ACHN (cell line): ENCODE measurements around the gene HIF1AN.

Experiments
- DNase-seq: peaks from one replicate; pipeline ENCODE4 v3.0.0-alpha.2; 2015
- in situ Hi-C: cut with HindIII; loops from 2 replicates; pipeline ENCODE4 v1.10.0; 2017; ENCODE audit warnings: low sequenced_read_pairs, low pct_ligation_motif_present, low pct_unique_long_range_greater_than_20kb

HIF1AN gene

DNA sequence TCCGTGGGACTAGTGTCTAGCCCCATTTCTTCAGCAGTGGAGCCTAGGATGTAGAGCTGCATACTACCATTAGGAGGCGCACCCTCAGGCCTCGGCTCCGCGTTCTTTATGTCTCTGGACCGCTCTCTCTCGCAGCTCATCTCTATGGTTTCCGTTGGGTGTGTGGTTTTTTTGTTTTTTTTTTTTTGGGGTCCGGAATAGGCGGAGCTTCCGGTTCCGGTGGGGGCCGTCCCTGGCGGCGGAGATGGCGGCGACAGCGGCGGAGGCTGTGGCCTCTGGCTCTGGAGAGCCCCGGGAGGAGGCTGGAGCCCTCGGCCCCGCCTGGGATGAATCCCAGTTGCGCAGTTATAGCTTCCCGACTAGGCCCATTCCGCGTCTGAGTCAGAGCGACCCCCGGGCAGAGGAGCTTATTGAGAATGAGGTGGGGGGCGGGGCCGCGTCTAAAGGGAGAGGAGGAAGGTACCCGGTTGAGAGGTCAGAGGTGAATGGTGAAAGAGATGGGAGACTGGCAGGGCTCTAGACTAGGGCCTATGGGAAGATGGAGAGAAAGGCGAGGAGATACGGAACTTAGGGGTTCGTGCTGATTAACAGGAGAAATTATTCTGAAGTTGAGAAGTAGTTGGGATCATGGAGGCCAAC, at the start of gene HIF1AN:
HIF1AN (plus strand) TSS at position 229 of the 639 bp plus-strand sequence; CDS start at position 245, 16 bp downstream.
- peak; percentile 97 for DNase-seq
- in situ Hi-C loops = no loop called here

DNA sequence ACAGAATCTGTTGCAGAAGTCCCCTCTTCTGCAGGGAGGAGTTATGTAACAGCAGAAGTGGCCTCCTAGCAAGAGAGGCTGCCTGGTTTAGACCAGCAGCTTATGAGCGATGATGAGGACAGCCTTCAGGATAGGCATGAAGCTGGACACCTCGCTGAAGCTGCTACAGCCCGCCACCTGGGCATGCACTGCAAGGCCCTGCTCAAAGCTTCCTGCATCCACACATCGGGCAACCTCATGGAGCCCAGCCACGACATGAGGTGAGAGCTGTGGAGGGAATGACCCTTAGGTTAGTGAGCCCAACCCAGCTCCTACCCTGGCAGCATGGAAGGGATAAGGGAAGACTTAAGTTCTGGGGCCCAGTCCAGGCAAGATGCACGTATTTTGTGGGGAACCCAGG, 48.2 kb upstream of the HIF1AN start:
- in situ Hi-C loops = no loop called here
- no peak for DNase-seq

DNA sequence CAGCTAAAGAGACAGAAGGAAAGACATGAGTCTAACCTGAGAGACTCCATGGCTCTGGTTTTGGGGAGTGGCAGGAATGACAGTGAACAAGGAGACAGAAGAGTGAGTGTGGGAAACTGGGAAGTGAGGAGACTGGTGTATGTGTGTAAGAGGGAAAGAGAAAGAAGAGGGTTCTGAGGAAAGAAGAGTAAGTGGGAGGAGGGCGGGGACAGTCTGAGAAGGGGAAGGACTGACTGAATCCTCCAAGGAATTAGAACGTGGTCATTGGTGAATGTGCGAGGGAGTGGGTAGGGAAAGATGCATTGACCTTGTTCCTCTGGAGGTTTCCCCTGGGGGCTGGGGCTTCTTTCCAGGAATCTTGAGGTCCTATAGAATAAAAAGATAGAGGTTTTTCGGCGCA, 46.3 kb upstream of the HIF1AN start:
- in situ Hi-C loops = no loop called here
- DNase-seq = no peak

DNA sequence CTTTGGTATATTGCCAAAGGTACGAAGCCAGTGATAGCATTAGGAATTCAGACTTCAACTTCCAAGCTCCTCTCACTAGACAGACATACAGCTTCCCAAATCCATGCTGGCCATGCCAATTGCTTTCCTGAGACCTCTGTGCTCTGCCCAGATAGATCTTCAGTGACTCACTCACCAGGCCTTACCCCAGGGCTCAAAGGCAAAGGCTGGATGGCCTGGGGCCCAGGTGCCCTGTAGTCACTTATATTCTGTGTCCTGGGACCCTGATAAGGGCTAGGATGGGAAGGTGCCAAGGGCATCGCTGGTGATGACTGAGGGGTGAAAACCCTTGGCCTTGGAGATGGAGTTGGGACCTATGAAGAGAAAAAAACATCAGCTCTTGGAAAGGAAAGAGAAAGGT, 45.2 kb upstream of the HIF1AN start:
- in situ Hi-C loops = no loop called here
- DNase-seq = no peak

DNA sequence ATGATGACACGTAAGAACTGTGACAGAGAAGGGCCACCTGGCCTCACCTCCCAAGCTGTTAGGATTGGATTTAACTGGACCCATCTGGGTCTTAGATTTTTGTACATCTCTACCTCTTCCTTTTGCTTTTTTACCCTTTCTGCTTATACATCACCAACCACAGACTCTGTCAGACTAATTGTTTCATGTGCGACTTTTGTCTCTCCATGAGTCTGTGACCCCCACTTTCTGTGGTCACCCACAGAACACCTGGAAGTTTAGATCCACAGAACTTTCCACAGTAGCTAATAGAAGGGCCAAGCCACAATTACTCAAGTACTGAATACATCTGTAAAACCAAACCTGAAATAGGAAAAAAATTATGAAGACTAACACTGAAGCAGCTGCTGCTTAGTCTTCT, 39.2 kb upstream of the HIF1AN start:
- no peak for DNase-seq
- in situ Hi-C loops = no loop called here

DNA sequence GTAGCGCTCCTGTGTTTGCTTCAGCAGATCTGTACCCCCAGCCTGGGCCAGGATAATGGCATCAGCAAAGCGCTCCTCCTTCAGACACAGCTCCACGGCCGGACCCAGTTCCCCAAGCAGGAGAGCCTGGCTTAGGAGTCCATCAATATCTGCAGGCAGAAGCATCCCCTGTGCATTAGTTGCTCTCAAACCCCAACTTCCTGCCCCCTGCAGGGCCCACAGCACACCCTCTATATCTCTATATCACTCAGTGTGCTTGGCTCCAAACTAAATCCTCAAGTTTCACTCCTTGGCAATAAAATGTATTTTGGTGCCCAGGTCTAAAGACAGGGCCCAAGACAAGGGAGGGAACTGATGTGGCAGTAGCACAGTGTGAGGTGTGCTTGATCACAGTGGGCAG, 37.7 kb upstream of the HIF1AN start:
- DNase-seq = no peak
- in situ Hi-C loops = no loop called here

DNA sequence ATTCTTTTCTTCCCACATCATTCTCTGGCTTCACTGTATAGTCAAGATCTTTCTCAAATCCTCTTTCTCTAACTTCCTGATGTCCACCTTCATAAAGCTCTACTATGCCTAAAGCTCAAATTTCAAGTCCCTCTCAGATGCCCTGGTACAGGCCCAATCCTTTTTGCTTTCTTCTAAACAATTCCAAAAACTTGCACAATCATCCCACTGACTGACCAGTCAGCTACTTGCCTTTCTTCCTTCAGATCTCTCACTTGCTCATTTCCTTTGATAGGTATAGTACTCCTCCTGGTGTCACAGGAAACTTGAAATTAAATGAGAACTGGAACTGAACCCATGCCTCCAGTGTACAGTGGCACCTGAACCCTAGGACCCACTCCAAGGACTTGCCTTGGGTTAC, 34.3 kb upstream of the HIF1AN start:
- in situ Hi-C loops = no loop called here
- DNase-seq = no peak

DNA sequence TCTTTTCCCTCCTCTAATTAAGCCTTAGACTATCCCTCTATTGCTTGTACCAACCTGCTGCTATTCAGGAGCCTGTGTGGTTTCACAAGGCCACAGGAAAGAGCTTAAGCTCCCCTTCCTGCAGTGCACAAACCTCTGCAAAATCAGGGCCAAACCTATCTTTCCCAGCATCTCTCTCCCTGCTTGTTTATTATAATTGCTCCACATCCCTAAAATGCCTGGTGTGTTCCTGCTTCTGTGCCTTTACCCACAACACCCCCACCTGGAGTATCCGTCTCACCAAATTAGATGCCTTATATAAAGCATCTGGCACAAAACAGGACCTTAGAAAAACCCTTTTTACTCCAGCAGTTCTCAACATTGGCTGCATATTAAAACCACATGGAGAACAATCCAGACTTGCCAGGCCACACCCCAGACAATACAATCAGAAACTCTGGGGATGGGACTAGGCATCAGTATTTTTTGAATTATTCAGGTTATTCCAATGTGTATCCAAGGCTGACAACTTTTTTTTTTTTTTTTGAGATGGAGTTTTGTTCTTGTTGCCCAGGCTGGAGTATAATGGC, 32.7 kb upstream of the HIF1AN start:
- in situ Hi-C loops = no loop called here
- DNase-seq = no peak

DNA sequence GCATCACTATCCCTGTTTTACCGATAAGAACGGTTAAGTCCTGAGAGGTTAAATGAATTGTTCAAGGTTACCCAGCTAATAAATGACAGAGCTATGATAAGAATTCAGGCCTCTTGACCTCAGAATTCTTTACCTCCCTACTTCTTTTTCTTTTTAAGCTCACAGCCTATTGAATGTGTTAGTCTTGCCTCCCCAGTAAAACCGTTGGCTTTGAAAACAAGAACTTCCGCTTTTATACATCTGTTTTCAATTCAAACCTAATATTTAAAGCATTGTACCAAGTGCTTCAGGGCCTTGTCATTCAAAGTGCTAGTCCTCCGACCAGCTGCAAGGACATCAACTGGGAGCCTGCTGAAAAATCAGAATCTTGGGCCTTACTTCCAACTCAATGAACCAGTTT, 31.6 kb upstream of the HIF1AN start:
- no peak for DNase-seq
- in situ Hi-C loops = no loop called here

DNA sequence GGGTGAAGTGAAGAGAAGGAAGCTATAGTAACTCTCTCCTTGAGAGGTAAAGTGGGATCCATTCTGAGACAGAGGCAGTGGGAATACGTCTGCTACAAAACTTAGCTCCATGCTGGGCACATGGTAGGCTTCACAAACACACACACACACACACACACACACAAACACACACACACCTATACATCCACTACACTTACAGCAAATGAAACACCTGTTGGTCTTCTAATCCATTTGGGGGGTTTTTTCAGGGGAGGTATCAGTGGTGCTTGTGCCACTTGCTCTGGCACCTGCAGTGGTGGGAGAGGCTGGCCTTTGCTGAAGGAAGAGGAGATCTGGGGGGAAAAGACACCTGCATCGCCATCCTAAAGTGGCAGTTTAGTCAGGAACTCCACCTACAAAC, 30.6 kb upstream of the HIF1AN start:
- in situ Hi-C loops = no loop called here

DNA sequence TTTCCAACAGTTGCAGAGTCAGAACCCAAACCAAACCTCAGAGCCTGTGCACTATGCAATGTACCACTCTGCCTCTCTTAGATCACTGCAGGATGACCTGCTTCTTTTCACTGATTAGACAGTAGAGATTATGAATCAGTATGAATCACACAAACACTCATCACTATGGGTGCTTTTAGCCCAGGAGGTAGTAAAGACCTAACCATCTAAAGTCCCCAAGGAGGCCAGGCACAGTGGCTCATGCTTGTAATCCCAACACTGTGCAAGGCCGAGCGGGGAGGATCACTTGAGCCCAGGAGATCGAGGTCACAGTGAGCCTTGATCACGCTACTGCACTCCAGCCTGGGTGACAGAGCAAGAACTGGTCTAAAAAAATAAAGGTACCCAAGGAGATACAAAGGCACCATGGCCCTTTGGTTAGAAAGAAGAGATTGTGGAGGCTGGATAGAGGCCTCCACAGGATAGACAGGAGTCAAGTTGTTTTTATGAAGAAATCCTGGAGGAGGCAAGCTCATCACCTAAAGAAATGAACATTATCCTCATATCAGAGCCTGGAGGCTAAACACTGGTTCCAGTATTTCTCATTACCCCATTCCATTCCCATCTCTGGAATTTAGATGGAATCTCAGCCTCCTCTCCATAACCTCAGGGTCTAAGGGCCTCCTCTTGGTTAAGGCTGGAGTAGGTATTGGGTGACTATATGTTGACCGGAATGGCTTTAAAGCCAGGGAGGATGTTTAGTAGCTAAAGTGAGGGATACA, 29.0 kb upstream of the HIF1AN start:
- in situ Hi-C loops = no loop called here
- peak; percentile 51 for DNase-seq

More for the DNA sequence above, 30.6 kb upstream of the HIF1AN start:
- no peak for DNase-seq

DNA sequence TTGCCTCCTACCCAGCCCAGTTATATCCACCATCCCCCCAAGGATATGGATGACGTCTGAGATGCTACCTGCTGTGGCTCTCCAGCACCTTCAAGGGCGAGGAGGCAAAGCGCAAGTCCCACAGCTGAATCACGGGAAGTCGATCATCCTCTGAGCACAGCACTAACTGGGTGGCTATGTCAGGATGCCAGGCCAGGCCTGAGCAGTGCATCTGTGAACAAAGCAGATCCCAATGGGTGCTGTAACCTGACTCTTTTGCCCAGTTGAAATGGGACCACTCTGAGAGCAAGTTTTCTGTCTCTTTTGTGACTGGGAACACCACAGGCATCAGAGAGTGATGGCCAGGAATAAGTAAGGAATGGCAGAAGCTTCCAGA, 28.4 kb upstream of the HIF1AN start:
- in situ Hi-C loops = no loop called here
- no peak for DNase-seq

DNA sequence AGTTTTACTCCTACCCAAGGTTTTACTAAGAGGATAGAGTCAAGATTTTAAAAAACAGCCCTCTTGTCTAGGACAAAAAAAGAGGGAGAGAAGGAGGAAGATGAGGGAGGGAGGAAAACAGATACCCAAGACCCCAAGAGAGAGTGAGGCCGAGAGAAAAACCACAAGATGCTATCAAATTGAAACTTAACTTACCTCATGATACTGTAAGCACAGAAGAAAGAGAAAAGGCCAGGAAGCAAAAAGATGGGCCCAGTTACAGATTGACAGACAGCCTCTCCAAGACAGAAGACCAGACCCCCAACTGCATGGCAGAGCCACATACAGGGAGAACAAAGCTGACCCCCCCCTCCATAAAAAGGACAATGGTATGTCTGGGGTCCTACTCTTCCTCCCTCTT, 27.5 kb upstream of the HIF1AN start:
- in situ Hi-C loops = no loop called here
- DNase-seq = no peak

DNA sequence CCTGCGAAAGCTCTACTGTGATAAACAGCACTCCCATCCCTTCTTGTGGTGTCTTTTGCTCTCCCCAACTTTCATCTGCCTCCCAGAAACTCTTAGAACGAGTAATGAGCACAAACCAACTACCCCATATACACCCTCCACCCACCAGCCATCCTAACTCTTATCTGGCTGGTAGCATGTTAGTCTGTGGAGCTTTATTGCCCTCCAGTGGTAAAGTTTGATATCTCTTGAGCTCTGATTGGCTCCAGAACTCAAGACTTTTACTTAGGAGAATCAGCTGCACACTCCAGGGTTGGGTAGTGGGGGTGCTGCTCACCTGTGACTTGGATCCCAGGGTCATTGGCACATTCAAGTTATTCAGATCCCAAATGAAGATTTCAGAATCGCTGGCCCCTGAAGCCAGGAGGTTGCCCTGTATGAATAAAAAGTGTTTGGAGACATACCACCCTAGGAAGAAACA, 27.0 kb upstream of the HIF1AN start:
- in situ Hi-C loops = no loop called here
- DNase-seq = peak; percentile 75

DNA sequence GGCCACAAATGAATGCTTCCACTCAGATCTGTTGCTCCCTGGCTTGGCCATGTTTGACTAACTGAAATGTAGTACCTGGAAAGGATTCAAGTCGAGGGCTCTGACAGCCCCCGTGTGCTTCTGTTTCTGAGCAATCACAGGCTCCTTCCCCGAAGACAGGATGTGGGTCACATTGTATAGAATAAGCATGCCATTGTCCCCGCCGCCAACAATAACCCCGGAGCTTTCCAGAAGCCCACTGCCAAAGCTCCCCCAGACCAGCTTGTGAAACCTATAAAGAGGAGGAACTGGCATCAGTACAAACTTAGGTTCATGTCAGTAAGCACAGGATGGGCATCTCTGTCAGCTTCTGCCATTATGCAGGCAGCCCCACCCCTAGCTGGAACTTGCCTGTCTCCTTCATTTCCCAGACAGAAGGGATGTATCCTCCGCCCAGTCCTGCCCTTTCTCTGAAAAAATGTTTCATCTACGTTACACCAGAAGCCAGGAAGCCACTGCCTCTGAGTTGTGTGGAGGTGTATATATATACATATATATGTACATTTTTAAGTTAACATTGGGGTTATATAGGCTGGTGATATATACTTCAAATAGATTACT, 26.4 kb upstream of the HIF1AN start:
- in situ Hi-C loops = no loop called here
- no peak for DNase-seq

DNA sequence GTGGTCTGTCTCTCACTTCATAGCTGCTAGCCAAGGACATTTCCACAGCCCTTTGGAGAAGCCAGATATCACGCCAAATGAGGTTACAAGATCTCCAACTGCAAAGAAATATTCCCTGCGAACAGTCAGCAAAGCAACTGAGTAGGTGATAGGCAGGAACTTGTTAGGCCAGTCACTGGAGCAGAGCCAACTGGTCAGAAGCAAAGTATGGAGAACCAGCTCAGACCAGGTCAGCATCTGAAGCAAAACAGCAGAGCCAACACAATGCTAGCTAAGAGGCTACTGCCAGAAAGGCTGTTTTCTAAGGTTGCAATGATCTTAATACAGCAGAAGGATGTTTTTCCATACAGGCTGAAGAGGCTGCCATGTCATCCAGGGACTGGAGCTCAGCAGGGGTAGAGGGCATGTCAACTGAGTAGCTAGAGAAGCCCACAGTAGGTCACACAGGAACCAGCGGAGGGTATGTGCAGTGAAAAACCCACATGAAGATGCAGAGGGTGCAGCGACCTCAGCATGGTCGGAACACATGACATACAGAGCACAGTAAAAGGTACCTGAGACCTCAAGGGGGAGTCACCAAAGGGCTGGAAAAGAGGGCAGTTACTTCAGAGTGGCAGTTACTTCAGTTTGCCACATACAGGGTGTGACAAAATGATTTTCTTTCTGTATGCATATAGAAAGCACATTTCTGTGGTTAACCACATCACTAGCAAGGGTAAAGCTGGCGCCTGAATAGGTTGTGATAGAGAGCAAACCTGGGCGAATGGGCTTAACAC, 25.0 kb upstream of the HIF1AN start:
- DNase-seq = no peak
- in situ Hi-C loops = no loop called here

DNA sequence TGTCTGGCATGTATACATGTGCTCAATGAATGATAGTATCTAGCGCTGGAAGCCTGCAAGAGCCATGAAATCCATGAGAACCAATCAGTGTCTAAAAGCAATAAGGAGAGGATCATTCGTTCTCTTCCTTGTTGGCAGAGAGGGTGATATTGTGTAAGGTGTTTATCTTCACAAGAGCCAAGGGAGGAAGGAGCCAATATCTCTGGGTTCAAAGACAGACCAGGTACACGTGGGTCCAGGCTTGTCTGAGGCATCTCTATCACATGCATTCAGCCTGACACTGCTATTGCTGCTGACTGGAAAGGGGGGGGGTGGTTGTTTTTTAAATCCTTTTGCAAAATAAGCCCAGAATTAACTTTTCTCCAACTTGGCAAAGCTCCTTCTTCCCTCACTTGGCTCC, 20.1 kb upstream of the HIF1AN start:
- in situ Hi-C loops = no loop called here

DNA sequence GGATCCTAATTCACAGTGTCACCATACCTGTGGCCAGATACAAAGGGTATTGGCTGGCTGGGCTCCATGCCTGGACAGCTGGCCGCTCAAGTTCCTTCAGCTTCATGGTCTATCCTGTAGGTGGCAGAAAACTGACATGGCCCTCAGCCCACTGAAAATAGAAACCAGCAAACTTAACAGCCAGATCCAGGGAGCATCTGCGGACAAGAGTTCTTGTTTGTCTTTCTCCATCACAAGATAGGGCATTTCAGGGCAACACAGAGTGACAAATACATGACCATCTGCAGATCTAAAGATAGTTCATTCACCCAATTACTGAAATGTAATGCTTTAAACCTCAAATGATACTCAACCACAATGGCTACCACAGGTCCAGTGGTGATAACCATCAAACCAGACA, 18.9 kb upstream of the HIF1AN start:
- in situ Hi-C loops = no loop called here
- DNase-seq = peak; percentile 19

More for the DNA sequence above, 20.1 kb upstream of the HIF1AN start:
- DNase-seq = no peak

DNA sequence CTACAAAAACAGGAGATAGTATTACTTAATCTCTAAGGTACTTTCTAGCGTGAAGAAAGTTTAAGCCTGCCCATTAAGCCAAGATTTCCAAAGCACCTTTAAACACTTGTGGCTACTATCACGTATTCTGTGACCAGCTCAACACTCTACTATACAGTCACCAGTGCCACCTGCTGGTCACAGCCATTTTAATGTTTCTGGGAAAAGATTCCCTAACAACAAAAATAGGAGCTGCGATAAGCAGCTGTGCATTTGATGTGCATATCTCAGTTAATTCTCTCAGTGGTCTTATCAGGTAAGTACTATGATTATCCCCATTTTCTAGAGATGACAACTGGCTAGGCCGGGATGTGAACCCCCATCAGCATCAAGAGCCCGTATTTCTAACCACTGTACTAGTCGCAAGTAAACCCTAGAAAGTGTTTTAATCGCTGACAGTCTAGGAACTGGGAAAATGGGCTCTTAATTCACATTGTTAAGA, 16.9 kb upstream of the HIF1AN start:
- in situ Hi-C loops = no loop called here
- DNase-seq = peak; percentile 65
